ENCODE data around the gene RANBP3.

RANBP3 gene

DNA sequence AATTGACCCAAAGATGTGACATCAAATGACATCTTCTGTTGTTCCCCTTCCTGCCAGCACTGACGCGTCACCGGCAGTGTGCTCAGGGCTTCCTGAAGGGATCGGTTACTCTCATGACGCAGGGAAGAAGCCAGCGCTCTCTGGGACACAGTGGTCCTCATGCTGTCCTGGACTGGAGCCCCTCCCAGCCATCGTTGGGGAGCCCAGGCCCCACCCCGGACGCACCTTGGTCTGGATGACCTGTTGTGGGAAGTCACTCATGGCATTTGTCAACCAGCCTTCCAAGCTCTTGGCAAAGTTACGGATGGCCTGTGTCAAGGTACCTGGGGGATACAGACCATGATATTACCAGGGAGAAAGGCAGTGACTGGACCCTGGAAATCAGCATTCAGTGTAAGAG, 26.0 kb upstream of the RANBP3 start:
- Mint-ChIP-seq H3K36me3 (ENCODE audit: low read depth) (peaks cover 46% of the 10 kb centered on the region), H3K4me3 (no peak overlapping the region), H3K27me3 (ENCODE audit: low read depth, poor library complexity) (peaks cover 8% of the 10 kb centered on the region), H3K9me3 (peaks cover 15% of the 10 kb centered on the region), H3K4me1 (no peaks in the 10 kb centered on the region), H3K27ac (peak overlapping the region; percentile 22)
- TF ChIP-seq, protein P1, sequence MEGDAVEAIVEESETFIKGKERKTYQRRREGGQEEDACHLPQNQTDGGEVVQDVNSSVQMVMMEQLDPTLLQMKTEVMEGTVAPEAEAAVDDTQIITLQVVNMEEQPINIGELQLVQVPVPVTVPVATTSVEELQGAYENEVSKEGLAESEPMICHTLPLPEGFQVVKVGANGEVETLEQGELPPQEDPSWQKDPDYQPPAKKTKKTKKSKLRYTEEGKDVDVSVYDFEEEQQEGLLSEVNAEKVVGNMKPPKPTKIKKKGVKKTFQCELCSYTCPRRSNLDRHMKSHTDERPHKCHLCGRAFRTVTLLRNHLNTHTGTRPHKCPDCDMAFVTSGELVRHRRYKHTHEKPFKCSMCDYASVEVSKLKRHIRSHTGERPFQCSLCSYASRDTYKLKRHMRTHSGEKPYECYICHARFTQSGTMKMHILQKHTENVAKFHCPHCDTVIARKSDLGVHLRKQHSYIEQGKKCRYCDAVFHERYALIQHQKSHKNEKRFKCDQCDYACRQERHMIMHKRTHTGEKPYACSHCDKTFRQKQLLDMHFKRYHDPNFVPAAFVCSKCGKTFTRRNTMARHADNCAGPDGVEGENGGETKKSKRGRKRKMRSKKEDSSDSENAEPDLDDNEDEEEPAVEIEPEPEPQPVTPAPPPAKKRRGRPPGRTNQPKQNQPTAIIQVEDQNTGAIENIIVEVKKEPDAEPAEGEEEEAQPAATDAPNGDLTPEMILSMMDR (IDR thresholded peaks at IDR 0.05) = no peak
- DNase-seq = no peak

DNA sequence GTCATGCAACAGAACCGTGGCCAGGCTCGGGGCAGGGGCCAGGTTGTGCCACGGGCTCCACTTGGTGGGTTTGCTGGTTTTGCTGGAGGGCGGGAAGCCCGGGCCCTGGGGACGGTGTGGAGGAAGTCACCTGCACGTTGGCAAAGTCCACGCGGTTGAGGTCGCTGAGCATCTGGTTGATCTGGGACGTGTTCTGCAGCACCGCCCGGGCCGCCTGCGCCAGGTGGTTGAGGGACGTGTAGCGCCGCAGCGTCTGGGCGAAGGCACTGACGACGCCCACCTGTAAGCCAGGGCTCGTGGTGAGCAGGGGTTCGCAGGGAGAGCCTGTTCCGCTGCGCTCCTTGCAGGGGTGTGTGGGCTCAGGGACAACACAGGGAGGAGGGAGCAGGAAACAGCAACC, 24.7 kb upstream of the RANBP3 start:
- TF ChIP-seq, protein P1 (IDR thresholded peaks at IDR 0.05) = no peak
- no peak for DNase-seq
- no peaks in the 10 kb centered on the region for H3K4me1 Mint-ChIP-seq
- no peak overlapping the region for H3K27ac Mint-ChIP-seq
- H3K36me3 Mint-ChIP-seq (ENCODE audit: low read depth) = peaks cover 44% of the 10 kb centered on the region
- H3K27me3 Mint-ChIP-seq (ENCODE audit: low read depth, poor library complexity) = peaks cover 8% of the 10 kb centered on the region
- no peak overlapping the region for H3K4me3 Mint-ChIP-seq
- peaks cover 15% of the 10 kb centered on the region for H3K9me3 Mint-ChIP-seq

DNA sequence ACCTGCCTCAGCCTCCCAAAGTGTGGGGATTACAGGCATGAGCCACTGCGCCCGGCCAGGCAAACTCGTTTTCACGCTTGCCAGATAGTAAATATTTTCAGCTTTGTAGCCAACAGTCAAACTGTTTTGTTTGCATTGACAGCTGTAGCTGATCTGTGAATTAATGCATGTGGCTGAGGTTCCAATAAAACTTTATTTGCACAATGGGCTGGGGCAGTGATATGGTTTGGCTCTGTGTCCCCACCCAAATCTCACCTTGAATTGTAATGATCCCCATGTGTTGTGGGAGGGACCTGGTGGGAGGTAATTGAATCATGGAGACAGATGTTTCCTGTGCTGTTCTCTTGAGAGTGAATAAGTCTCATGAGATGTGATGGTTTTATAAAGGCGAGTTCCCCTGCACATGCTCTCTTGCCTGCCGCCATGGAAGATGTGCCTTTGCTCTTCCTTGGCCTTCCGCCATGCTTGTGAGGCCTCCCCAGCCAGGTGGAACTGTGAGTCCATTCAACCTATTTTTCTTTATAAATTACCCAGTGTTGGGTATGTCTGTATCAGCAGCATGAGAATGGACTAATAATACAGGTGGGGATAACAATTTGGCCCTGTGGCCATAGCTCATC, 22.4 kb upstream of the RANBP3 start:
- no peak for DNase-seq
- Mint-ChIP-seq H3K9me3 (peaks cover 15% of the 10 kb centered on the region), H3K4me3 (no peak overlapping the region), H3K27ac (no peak overlapping the region), H3K4me1 (no peaks in the 10 kb centered on the region), H3K36me3 (ENCODE audit: low read depth) (peaks cover 40% of the 10 kb centered on the region), H3K27me3 (ENCODE audit: low read depth, poor library complexity) (peaks cover 8% of the 10 kb centered on the region)
- TF ChIP-seq, protein P1 (IDR thresholded peaks at IDR 0.05) = no peak

DNA sequence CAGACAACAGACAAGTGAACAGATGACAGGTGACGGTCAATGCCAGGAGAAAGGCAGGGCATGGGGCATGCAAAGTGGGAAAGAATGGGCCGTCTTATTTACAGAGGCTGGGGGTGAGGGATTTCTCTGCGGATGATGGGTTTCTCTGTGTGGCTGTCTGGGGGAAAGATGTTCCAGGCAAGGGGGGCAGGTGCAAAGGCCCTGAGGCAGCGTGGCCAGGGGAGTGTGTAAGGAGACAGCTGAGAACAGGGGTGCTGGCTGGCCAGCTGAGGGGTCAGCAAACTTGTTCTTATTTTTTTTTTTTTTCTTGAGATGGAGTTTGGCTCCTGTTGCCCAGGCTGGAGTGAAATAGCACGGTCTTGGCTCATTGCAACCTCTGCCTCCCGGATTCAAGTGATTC, 21.8 kb upstream of the RANBP3 start:
- Mint-ChIP-seq H3K27ac (no peak overlapping the region), H3K9me3 (peaks cover 15% of the 10 kb centered on the region), H3K36me3 (ENCODE audit: low read depth) (peaks cover 34% of the 10 kb centered on the region), H3K4me1 (no peaks in the 10 kb centered on the region), H3K27me3 (ENCODE audit: low read depth, poor library complexity) (peaks cover 5% of the 10 kb centered on the region), H3K4me3 (no peak overlapping the region)
- TF ChIP-seq, protein P1 (IDR thresholded peaks at IDR 0.05) = no peak
- no peak for DNase-seq

DNA sequence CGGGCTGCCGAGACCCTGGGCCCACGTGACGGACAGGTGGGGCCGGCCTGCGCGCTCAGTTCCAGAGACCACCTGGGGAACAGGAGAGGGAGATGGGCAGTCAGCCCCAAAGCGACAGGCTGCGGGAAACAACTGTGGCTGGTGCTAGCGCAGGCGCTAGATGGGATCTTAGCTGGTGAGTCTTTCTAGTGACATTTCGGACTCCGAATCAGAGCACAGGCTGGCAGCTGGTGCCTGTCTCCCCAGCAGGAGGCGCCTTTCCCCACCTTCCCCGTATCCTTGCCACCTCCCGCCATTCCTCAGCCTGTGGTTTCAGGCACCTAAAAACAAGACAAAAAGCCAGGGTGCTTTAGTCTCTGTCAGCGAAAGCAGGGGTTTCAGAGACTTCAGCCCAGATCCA, 19.4 kb upstream of the RANBP3 start:
- Mint-ChIP-seq H3K27ac (no peak overlapping the region), H3K4me1 (peaks cover 17% of the 10 kb centered on the region), H3K9me3 (peaks cover 15% of the 10 kb centered on the region), H3K27me3 (ENCODE audit: low read depth, poor library complexity) (peaks cover 4% of the 10 kb centered on the region), H3K36me3 (ENCODE audit: low read depth) (peaks cover 25% of the 10 kb centered on the region), H3K4me3 (no peak overlapping the region)
- TF ChIP-seq, protein P1 (IDR thresholded peaks at IDR 0.05) = peak; percentile 14
- DNase-seq = peak; percentile 38

DNA sequence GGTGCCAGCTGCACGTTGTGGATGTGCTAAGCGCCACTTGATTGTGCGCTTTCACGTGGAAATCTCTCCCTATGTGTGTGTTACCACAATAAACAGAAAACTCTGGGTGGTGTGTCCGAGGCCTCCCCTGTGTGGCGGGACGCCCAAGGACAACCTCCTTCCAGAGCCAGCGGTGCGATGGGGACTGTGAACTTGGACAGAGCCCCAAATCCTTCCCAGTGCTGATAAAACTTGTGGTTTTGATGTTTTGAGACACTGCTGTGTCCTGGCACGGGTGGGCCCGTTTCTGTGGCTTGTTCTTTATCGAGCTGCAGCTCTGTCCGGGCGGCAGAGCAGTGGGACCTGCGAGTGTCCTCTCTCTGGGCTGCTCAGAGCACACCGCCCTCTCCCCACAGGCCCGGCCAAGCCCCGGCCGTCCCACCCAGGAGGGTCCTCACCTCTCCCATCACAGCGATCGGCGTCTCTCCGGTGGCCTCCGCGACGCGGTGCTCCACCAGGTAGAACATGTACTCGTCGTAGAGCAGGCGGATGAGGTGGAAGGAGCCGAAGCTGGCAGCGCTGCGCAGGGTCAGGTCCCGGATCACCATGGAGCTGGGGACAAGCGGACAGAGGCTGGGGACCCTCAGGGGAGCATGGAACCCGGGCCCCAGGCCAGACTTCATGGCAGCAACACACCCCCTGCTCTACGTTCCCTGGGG, 18.8 kb upstream of the RANBP3 start:
- DNase-seq = no peak
- peaks cover 17% of the 10 kb centered on the region for H3K4me1 Mint-ChIP-seq
- peaks cover 21% of the 10 kb centered on the region for H3K36me3 Mint-ChIP-seq (ENCODE audit: low read depth)
- H3K27ac Mint-ChIP-seq = peak overlapping the region; percentile 71
- no peak overlapping the region for H3K4me3 Mint-ChIP-seq
- TF ChIP-seq, protein P1 (IDR thresholded peaks at IDR 0.05) = no peak
- peaks cover 4% of the 10 kb centered on the region for H3K27me3 Mint-ChIP-seq (ENCODE audit: low read depth, poor library complexity)
- H3K9me3 Mint-ChIP-seq = peaks cover 15% of the 10 kb centered on the region

Data from nephron progenitor cell (in vitro differentiated cells).